GM21423 (cell line): Measurements from ENCODE around the gene MLLT3.

Experiments used
- ATAC-seq: cut with Tn5 transposase; IDR thresholded peaks from one replicate; pipeline ENCODE4 v1.9.1; 2021; ENCODE audit warnings: mild to moderate bottlenecking, moderate library complexity; ENCODE audit not compliant: unreplicated experiment

The MLLT3 gene

GRCh38 chr9:20630241-20630943 is 8.1 kb upstream of the MLLT3 start:
- ATAC-seq: no peak

GRCh38 chr9:20625003-20625349 is 2.7 kb upstream of the MLLT3 start:
- no peak for ATAC-seq

- ATAC-seq: peak; percentile 26
These were observed 2.1 kb upstream of the MLLT3 start for GRCh38 chr9:20624201-20625002.

GRCh38 chr9:20623748-20624124 is 1.4 kb upstream of the MLLT3 start:
- ATAC-seq: no peak

GRCh38 chr9:20623021-20623747 is 885 bp upstream of the MLLT3 start:
- peak; percentile 21 for ATAC-seq

GRCh38 chr9:20621471-20622329 is 599 bp downstream of the MLLT3 start:
- ATAC-seq: peak; percentile 4

- no peak for ATAC-seq
These were observed 1.4 kb downstream of the MLLT3 start for GRCh38 chr9:20620650-20621470.

- ATAC-seq: no peak
These were observed 2.7 kb downstream of the MLLT3 start for GRCh38 chr9:20619487-20620200.

GRCh38 chr9:20618361-20618802 is 3.9 kb downstream of the MLLT3 start:
- no peak for ATAC-seq

GRCh38 chr9:20616808-20617207 is 5.5 kb downstream of the MLLT3 start:
- ATAC-seq: no peak

- ATAC-seq: no peak
These were observed 7.6 kb downstream of the MLLT3 start for GRCh38 chr9:20614602-20615216.

GRCh38 chr9:20611691-20612287 is 10.5 kb downstream of the MLLT3 start:
- no peak for ATAC-seq

GRCh38 chr9:20610591-20610990 is 11.7 kb downstream of the MLLT3 start:
- ATAC-seq: no peak

- ATAC-seq: no peak
These were observed 13.7 kb downstream of the MLLT3 start for GRCh38 chr9:20608582-20608981.

GRCh38 chr9:20606652-20607051 is 15.6 kb downstream of the MLLT3 start:
- no peak for ATAC-seq

GRCh38 chr9:20604562-20604961 is 17.7 kb downstream of the MLLT3 start:
- ATAC-seq: peak; percentile 82

- no peak for ATAC-seq
These were observed 18.6 kb downstream of the MLLT3 start for GRCh38 chr9:20603524-20604268.

GRCh38 chr9:20601292-20601691 is 21.0 kb downstream of the MLLT3 start:
- ATAC-seq: no peak
